Embryonic facial prominence (tissue), 1 donor: ENCODE results near the gene LGALS8.

Source experiments
- DNase-seq: peaks from one replicate; pipeline ENCODE4 v3.0.0-alpha.2; 2016; ENCODE audit errors: extremely low spot score

Gene LGALS8

GRCh38 chr1:236589531-236589930 lies 65.7 kb downstream of the LGALS8 start:
- no peak for DNase-seq

DNA sequence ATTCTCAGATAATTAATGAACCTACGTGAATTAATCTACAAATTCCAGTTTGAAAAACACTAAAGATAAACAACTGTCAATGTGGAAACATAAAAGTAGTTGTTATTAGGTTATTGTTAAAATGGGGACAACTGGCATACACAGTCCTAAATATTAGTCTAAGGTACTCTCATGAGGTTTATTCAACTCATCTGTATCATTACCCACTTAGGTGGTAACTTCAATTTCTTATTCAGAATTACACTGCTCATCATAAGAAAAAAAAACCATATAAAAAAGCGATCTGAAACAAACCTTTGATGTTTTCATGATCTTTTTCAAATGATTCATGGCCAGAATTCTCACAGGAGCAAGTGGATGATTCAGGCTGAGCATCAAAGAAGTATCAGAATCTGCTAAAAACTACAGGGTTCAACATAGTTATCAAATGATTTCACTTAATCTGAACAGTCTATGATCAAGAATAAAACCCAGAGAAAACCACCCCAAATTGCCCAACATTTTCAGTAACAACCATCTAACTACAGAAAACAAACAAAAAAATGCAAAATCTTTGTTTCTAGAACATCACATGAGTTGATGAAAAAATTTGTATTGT lies 66.9 kb downstream of the LGALS8 start:
- no peak for DNase-seq

DNA sequence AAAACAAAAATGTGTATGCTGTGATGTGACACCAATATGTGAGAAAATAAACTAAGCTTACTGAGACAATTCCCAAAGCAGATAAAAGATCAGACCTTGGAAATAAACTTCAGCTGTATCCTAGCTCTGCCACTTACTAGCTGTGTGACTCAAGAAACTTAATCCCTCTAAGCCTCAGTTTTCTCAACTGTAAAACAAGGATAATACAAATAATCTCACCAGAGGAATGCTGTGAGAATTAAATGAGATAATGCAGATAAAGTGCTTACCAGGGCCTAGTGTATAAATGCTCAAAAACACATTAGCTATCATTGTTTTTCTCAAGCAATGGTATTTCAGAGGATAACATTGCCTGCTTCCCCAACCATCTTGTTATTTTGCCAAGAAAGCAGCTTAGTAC lies 78.4 kb downstream of the LGALS8 start:
- DNase-seq, result no peak
